Epithelial cell of esophagus (primary cell): ENCODE measurements around the gene GAGE13.
A peak's percentile ranks its signal among the peaks of the same experiment; 100 is the strongest.
"Not testable (repeated sequence)": the region's sequence is repeated elsewhere in the genome, so short reads cannot be mapped to it uniquely, and the experiment has no call there.

Experiments
- DNase-seq: peaks from one replicate; pipeline ENCODE4 v3.0.0; 2010; ENCODE audit warnings: low read depth
- H3K4me3 ChIP-seq: 2 replicates; pipeline ENCODE4 v1.5.1; 2011; ENCODE audit warnings: mild to moderate bottlenecking, low read length, control low read depth
- CTCF ChIP-seq: IDR thresholded peaks from 2 replicates; pipeline ENCODE4 v1.5.1; 2011; ENCODE audit warnings: low read depth, mild to moderate bottlenecking, low read length, control low read depth, inconsistent platforms; ENCODE audit not compliant: insufficient read depth; ENCODE audit errors: missing control alignments

GAGE13 gene

DNA sequence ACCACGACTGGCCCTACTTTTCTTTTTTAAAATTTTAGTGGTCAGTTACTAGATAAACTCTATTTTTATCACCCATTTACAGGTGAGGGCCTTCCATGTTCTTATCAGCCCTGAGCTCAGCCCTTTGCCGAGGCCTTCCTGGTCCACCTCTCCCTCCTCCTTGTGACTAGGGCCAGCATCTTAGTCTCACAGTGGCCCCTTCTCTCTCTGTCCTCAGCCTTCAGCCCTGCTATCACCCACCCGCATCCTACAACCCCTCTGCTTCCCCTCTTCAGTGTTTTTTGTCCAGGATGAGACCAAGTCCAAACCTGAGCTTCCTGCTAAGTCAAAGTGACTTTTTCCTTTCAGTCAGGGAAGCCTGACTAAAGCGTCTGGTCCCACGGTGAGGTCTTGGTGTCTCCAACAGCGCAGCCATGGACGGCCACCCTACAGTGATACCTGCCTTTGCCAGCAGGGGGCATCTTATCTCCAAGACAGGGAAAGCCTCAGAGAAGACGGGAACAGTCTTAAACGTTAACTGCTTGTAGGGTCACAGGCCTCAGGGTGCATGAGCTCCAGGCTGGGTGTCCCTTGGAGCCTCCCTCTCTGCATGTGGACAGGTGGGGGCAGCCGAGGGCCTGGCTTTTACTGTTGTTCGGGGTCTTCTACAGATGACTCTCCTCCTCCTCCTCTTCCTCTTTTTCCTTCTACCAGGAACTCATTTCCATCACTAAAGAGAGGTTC is 39.6 kb upstream of the GAGE13 start:
- no peak overlapping the region for H3K4me3 ChIP-seq
- TF ChIP-seq CTCF, result peak; percentile 62
- DNase-seq, result peak; percentile 56

GRCh38 chrX:49292400-49293362 is 38.7 kb upstream of the GAGE13 start:
- no peak overlapping the region for H3K4me3 ChIP-seq
- no peak for DNase-seq
- no peak for TF ChIP-seq CTCF

GRCh38 chrX:49299293-49299692 is 32.1 kb upstream of the GAGE13 start:
- not testable (repeated sequence) for H3K4me3 ChIP-seq, DNase-seq

DNA sequence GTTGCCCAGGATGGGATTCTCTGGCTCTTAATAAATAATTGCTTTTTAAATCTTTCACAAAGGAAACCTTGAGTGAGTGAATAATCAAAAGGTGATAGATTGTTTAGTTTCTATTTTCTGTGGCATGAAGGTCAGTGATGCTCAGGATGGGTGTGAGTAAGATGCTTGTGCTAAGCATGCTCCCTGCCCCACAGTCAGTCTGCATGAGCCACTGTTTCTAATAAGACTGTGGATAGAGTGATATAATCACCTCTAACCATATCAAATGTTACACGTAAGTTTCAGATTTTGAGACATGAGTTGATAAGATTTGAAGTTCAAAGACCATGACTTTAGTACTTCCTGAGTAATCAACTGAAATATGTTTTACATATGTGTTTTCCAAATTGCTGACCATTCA is 30.7 kb upstream of the GAGE13 start:
- no peak for TF ChIP-seq CTCF
- no peak for DNase-seq
- no peak overlapping the region for H3K4me3 ChIP-seq

- TF ChIP-seq CTCF, result no peak
- H3K4me3 ChIP-seq, result no peak within 1 kb of the TSS
- DNase-seq, result no peak
Observed at GRCh38 chrX:49303346-49303745, 28.0 kb upstream of the GAGE13 start, which contains the start of gene GAGE10. GAGE10 (plus strand) TSS chrX:49303646; CDS start chrX:49304860, 1,214 bp downstream.

DNA sequence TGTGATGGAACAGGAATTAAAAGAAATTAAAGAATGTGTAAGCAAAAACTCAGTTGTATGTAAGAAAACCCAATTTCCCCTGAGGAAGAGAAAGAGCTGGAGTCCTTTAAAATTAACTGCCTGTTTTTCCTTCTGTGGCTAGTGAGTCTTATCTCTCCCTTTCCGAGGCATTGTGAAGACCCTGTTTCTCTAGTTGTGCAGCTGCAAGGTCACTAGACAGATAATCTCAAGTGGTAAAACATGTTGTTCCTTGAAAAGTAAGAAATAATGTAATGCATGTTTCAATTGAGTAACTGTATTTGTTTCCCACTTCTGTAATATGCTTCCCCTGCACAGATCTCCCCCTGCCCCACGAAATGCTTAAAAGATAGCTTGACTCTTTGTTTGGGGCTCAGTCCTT is 23.6 kb upstream of the GAGE13 start:
- H3K4me3 ChIP-seq, DNase-seq: not testable (repeated sequence)

DNA sequence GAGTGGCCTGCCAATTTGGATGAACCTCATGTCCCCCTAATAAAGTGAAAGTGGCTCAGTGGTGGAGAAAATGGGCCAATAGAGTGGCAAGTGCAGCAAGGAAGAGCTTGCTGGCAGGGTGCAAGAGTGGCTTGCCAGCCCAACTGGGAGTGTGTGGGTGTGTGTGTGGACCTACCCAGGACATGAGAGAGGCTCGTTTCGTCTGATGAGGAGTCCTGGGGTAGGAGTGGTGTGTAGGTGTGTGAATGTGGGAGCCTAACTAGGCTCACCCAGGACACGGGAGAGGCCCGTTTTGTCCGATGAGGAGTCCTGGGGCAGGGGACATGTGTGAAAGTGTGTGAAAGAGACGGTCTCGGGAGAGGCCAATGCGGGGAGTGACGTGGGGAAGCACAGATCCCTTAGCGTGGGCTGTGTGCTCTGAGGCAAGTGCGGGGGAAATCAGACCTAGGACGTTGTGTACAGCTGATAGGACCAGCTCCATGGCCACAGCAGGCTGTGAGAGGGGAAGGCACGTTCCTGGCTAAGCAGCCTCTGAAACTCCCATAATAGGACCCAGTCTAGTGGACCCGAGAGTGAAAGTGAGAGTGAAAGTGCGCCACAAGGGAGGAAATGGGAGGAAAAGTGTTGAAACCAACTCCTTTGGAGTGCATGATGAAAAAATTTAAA is 22.6 kb upstream of the GAGE13 start:
- TF ChIP-seq CTCF, result no peak
- no peak overlapping the region for H3K4me3 ChIP-seq
- DNase-seq, result no peak
